H1 (cell line): ENCODE measurements around the gene PTEN. TPM values are rescaled to one million over a fixed set of nuclear protein-coding genes. Genes with fewer than 3 reads are reported as not detected.

Experiments used
- CTCF ChIA-PET: fragments of 300-600 bp; sonication (Branson Sonifier 250); formaldehyde crosslinking; loops from one replicate; lab custom pipeline; 2021; ENCODE audit not compliant: partially characterized antibody; lab: Charles Lee
- POLR2A ChIA-PET: fragments of 300-600 bp; sonication (Branson Sonifier 250); formaldehyde crosslinking; loops from one replicate; lab custom pipeline; 2021; ENCODE audit warnings: inconsistent platforms; ENCODE audit not compliant: partially characterized antibody; lab: Charles Lee
- DNase-seq, 2 experiments: peaks; one replicate each; pipeline versions ENCODE4 v3.0.0 to v3.0.0-alpha.2; 2010 to 2022; ENCODE audit warnings: low spot score in 2 of 2, low read depth in 1 of 2, mixed read lengths in 1 of 2
- FAIRE-seq: peaks from 2 replicates; lab custom pipeline; 2011; peaks lifted over from hg19 to GRCh38; lab: Jason Lieb, UNC
- H2AFZ ChIP-seq: 2 replicates; pipeline ENCODE4 v1.8.1; 2012; ENCODE audit warnings: low read length, inconsistent platforms
- H2AK5ac ChIP-seq: 2 replicates; pipeline ENCODE4 v1.6.1; 2013; ENCODE audit warnings: low read depth, low read length
- H2BK120ac ChIP-seq: replicated peaks from 2 replicates; pipeline ENCODE3; 2013; ENCODE audit warnings: low read depth, low read length, inconsistent platforms
- H2BK12ac ChIP-seq: 2 replicates; pipeline ENCODE4 v1.6.1; 2013; ENCODE audit warnings: low read depth, low read length
- H2BK15ac ChIP-seq: 2 replicates; pipeline ENCODE4 v1.6.1; 2013; ENCODE audit warnings: low read length
- H2BK20ac ChIP-seq: 2 replicates; pipeline ENCODE4 v1.6.1; 2013; ENCODE audit warnings: low read length
- H2BK5ac ChIP-seq: 2 replicates; pipeline ENCODE4 v1.6.1; 2013; ENCODE audit warnings: low read depth, low read length
- H3K14ac ChIP-seq: 2 replicates; pipeline ENCODE4 v1.6.1; 2013; ENCODE audit warnings: inconsistent platforms; ENCODE audit not compliant: insufficient read length
- H3K18ac ChIP-seq: 2 replicates; pipeline ENCODE4 v1.6.1; 2013; ENCODE audit warnings: low read length; ENCODE audit errors: extremely low read depth
- H3K23ac ChIP-seq: 2 replicates; pipeline ENCODE4 v1.6.1; 2013; ENCODE audit warnings: inconsistent platforms; ENCODE audit not compliant: insufficient read length
- H3K23me2 ChIP-seq: 2 replicates; pipeline ENCODE4 v1.6.1; 2013; ENCODE audit warnings: low read depth, low read length
- H3K27ac ChIP-seq: 2 replicates; pipeline ENCODE4 v1.6.1; 2011; ENCODE audit warnings: low read depth, low read length, inconsistent platforms
- H3K27me3 ChIP-seq, 4 experiments: replicated peaks in 1 of 4; 1 replicate in 1 of 4; 2 replicates in 3 of 4; pipeline versions ENCODE4 v1.6.1 to v1.8.1; 2011 to 2013; ENCODE audit warnings: low read length in 3 of 4, mild to moderate bottlenecking in 3 of 4, inconsistent platforms in 2 of 4, mixed read lengths in 2 of 4, moderate library complexity in 1 of 4; ENCODE audit not compliant: control insufficient read depth in 3 of 4, insufficient read depth in 3 of 4; ENCODE audit errors: extremely low read depth in 1 of 4
- H3K36me3 ChIP-seq, 4 experiments: 2 replicates each; pipeline versions ENCODE4 v1.6.1 to v1.8.1; 2011 to 2013; ENCODE audit warnings: mild to moderate bottlenecking in 4 of 4, low read length in 3 of 4, moderate library complexity in 2 of 4, control low read depth in 1 of 4, inconsistent platforms in 1 of 4; ENCODE audit not compliant: insufficient read depth in 4 of 4, control insufficient read depth in 2 of 4
- H3K4ac ChIP-seq: replicated peaks from 2 replicates; pipeline ENCODE3; 2013; ENCODE audit warnings: low read length, low read depth, mixed read lengths, inconsistent platforms; ENCODE audit not compliant: insufficient read length
- H3K4me1 ChIP-seq, 4 experiments: replicated peaks in 1 of 4; 1 replicate in 1 of 4; 2 replicates in 3 of 4; pipeline versions ENCODE4 v1.6.1 to v1.8.1; 2011 to 2013; ENCODE audit warnings: low read length in 3 of 4, inconsistent platforms in 2 of 4, mixed read lengths in 1 of 4; ENCODE audit not compliant: insufficient read depth in 4 of 4, control insufficient read depth in 3 of 4
- H3K4me2 ChIP-seq, 2 experiments: 2 replicates each; pipeline versions ENCODE4 v1.6.1 to v1.8.1; 2011 to 2013; ENCODE audit warnings: low read depth in 2 of 2, low read length in 2 of 2, control low read depth in 1 of 2, inconsistent platforms in 1 of 2, mild to moderate bottlenecking in 1 of 2; ENCODE audit not compliant: insufficient read depth in 1 of 2
- H3K4me3 ChIP-seq, 4 experiments: fragments of 200-600, 300-600 bp in 1 of 4; sonication (generic), shearing (Covaris generic), sonication (Bioruptor Twin) in 1 of 4; 2 replicates each; pipeline versions ENCODE4 v1.5.1 to v1.8.1; 2011 to 2016; ENCODE audit warnings: low read length in 4 of 4, low read depth in 3 of 4, control low read depth in 2 of 4, inconsistent platforms in 2 of 4, mild to moderate bottlenecking in 2 of 4, mixed read lengths in 1 of 4, moderate library complexity in 1 of 4; ENCODE audit not compliant: insufficient read depth in 2 of 4; ENCODE audit errors: extremely low read depth in 1 of 4
- H3K56ac ChIP-seq: replicated peaks from 2 replicates; pipeline ENCODE3; 2013; ENCODE audit warnings: low read depth, mild to moderate bottlenecking, mixed read lengths, low read length, inconsistent platforms; ENCODE audit not compliant: insufficient read length
- H3K79me1 ChIP-seq: 2 replicates; pipeline ENCODE4 v1.6.1; 2013; ENCODE audit warnings: low read depth, low read length, control low read depth
- H3K79me2 ChIP-seq, 2 experiments: 2 replicates each; pipeline versions ENCODE4 v1.6.1 to v1.8.1; 2012 to 2013; ENCODE audit warnings: low read length in 2 of 2, mild to moderate bottlenecking in 2 of 2, inconsistent platforms in 1 of 2; ENCODE audit not compliant: insufficient read depth in 2 of 2, control insufficient read depth in 1 of 2
- H3K9ac ChIP-seq, 4 experiments: replicated peaks in 1 of 4; 1 replicate in 1 of 4; 2 replicates in 3 of 4; pipeline versions ENCODE4 v1.6.1 to v1.8.1; 2011 to 2013; ENCODE audit warnings: low read depth in 3 of 4, low read length in 3 of 4, control low read depth in 2 of 4, mild to moderate bottlenecking in 2 of 4, moderate library complexity in 2 of 4, inconsistent platforms in 1 of 4; ENCODE audit errors: extremely low read depth in 1 of 4
- H3K9me3 ChIP-seq, 2 experiments: 2 replicates each; pipeline versions ENCODE4 v1.6.1 to v1.8.1; 2012 to 2013; ENCODE audit warnings: mild to moderate bottlenecking in 2 of 2, moderate library complexity in 2 of 2, control low read depth in 1 of 2, inconsistent platforms in 1 of 2, low read depth in 1 of 2, low read length in 1 of 2, mixed read lengths in 1 of 2; ENCODE audit not compliant: insufficient read depth in 2 of 2
- H4K20me1 ChIP-seq, 2 experiments: replicated peaks in 1 of 2; 2 replicates each; pipeline versions ENCODE3 to v1.8.1; 2011 to 2013; ENCODE audit warnings: inconsistent platforms in 2 of 2, low read length in 2 of 2, mild to moderate bottlenecking in 1 of 2; ENCODE audit not compliant: insufficient read depth in 2 of 2, control insufficient read depth in 1 of 2
- H4K5ac ChIP-seq: 2 replicates; pipeline ENCODE4 v1.6.1; 2013; ENCODE audit warnings: low read length, low read depth, mixed read lengths, inconsistent platforms; ENCODE audit not compliant: insufficient read length
- H4K8ac ChIP-seq: 2 replicates; pipeline ENCODE4 v1.8.0; 2013; ENCODE audit warnings: mild to moderate bottlenecking, moderate library complexity, low read length, inconsistent platforms; ENCODE audit not compliant: insufficient read depth; ENCODE audit errors: extremely low read depth
- H4K91ac ChIP-seq: replicated peaks from 2 replicates; pipeline ENCODE3; 2013; ENCODE audit warnings: low read length, mixed read lengths, inconsistent platforms; ENCODE audit not compliant: insufficient read length
- CBX5 ChIP-seq: fragments of 300-800, 300-1000 bp; sonication (generic); IDR thresholded peaks from 2 replicates; pipeline ENCODE4 v1.7.1; 2016; ENCODE audit warnings: antibody characterized with exemption, low read length, low read depth
- CHD1 ChIP-seq: IDR thresholded peaks from 2 replicates; pipeline ENCODE4 v1.6.1; 2012; ENCODE audit warnings: low read depth, low read length, improper control_type of control experiment
- E2F6 ChIP-seq: IDR thresholded peaks from 2 replicates; pipeline ENCODE4 v1.6.1; 2012; ENCODE audit warnings: inconsistent platforms
- NANOG ChIP-seq: IDR thresholded peaks from 2 replicates; pipeline ENCODE4 v1.6.1; 2011; ENCODE audit warnings: low read length, low read depth, mild to moderate bottlenecking, inconsistent platforms; ENCODE audit not compliant: insufficient read depth, poor library complexity, severe bottlenecking
- POU5F1 ChIP-seq: IDR thresholded peaks from 2 replicates; pipeline ENCODE4 v1.6.1; 2011; ENCODE audit warnings: low read depth, mild to moderate bottlenecking, low read length, moderate library complexity
- USF2 ChIP-seq: IDR thresholded peaks from 2 replicates; pipeline ENCODE4 v1.6.1; 2011; ENCODE audit warnings: low read length, improper control_type of control experiment
- YY1 ChIP-seq: IDR thresholded peaks from 2 replicates; pipeline ENCODE4 v1.6.1; 2011; ENCODE audit warnings: low read depth, mild to moderate bottlenecking, low read length
- WGBS, 2 experiments: shearing (Covaris generic) in 1 of 2; methylation state at CpG; one replicate each; pipeline versions ENCODE4 v1.1.6 to v1.1.7; 2013 to 2015; ENCODE audit warnings: low lambda C conversion rate in 2 of 2, mixed read lengths in 2 of 2, inconsistent platforms in 1 of 2, low coverage in 1 of 2, missing lambda C conversion rate in 1 of 2; ENCODE audit not compliant: insufficient replicate concordance in 2 of 2, insufficient coverage in 1 of 2, insufficient read length in 1 of 2; ENCODE audit errors: extremely low coverage in 1 of 2, missing lambda C conversion rate in 1 of 2; 5-methylcytosine and 5-hydroxymethylcytosine counted together
- polyA plus RNA-seq, 7 experiments: library from polyadenylated mRNA; depleted of rRNA in 3 of 7; stranded (reverse) in 5 of 7; unstranded in 2 of 7; fragments of >200 nt in 5 of 7; fragments of 200-250 nt in 2 of 7; gene quantifications; 1 replicate in 5 of 7; 2 replicates in 1 of 7; 4 replicates in 1 of 7; pipeline versions ENCODE4 v1.2.1 to v1.2.3, GENCODE V29; 2011 to 2013; ENCODE audit warnings: missing spikeins in 2 of 7, mixed read lengths in 2 of 7
- total RNA-seq: library from RNA; stranded (reverse); fragmentation: NEBNext Ultra II Directional; extraction: Animal tissue kit (Norgen Biotek cat#: 25700); gene quantifications from 2 replicates; pipeline ENCODE4 v1.2.1, GENCODE V29; 2021

Gene PTEN
- total and polyA plus RNA-seq, 2 of the 8 experiments (the other 6 are each of a cell fraction or from before 2014, with no cell fraction given), result 6.3 to 48.7 TPM

GRCh38 chr10:87918254-87918859 is 54.9 kb downstream of the PTEN start:
- no peak for DNase-seq
- WGBS, 2 experiments, result 87% methylated on average over 3 of the region's 3 CpGs; no CpG with 5 or more reads in 1 of the 2 experiments
- Histone ChIP-seq H3K4me1 (peaks cover 0 to 5% (median 1%) of the 10 kb centered on the region in 4 experiments; a peak in 6 of 7 replicates), H3K14ac (no peak overlapping the region), H3K27ac (no peak overlapping the region), H3K4ac (no peak overlapping the region), H4K20me1 (peaks cover 5 to 7% of the 10 kb centered on the region in 2 experiments), H4K91ac (no peak overlapping the region), H4K8ac (no peak overlapping the region), H3K56ac (no peak overlapping the region), H2BK12ac (no peak overlapping the region), H3K27me3 (peaks cover 0 to 1% (median 0%) of the 10 kb centered on the region in 4 experiments; a peak in 1 of 7 replicates), H3K9me3 (no peaks in the 10 kb centered on the region), H3K23ac (no peak overlapping the region), H3K4me2 (no peak overlapping the region), H2BK20ac (no peak overlapping the region), H2AFZ (no peak overlapping the region), H3K79me1 (peaks cover 3% of the 10 kb centered on the region; the same call in 1 of the 2 replicates), H2BK15ac (no peak overlapping the region), H2BK120ac (no peak overlapping the region), H3K36me3 (no peaks in the 10 kb centered on the region; a peak in 2 of 8 replicates), H2AK5ac (no peak overlapping the region), H3K9ac (no peak overlapping the region), H4K5ac (no peak overlapping the region), H3K23me2 (no peaks in the 10 kb centered on the region; the same call in 1 of the 2 replicates), H3K18ac (no peak overlapping the region), H2BK5ac (no peak overlapping the region), H3K79me2 (peaks cover 5 to 89% of the 10 kb centered on the region in 2 experiments; a peak in 3 of 4 replicates), H3K4me3 (no peak overlapping the region)
- TF ChIP-seq YY1 (no peak), USF2 (no peak), E2F6 (no peak), NANOG (no peak), CHD1 (no peak), CBX5 (no peak), POU5F1 (no peak)
- ChIA-PET POLR2A (interaction anchor here (0.7 kb wide), 1 partner anchor 16 kb away, joined by 5 read pairs; no protein-coding TSS in a partner anchor), CTCF (interaction anchor here (0.7 kb wide), 1 partner anchor 182 kb away, joined by 4 read pairs; no protein-coding TSS in a partner anchor)
- FAIRE-seq, result no peak
